Neural cell (in vitro differentiated cells): ENCODE results near the gene EIF2B2. TPM values are rescaled to one million over a fixed set of nuclear protein-coding genes. Genes with fewer than 3 reads are reported as not detected.

Experiments
- H2AFZ ChIP-seq: fragments of 200-600, 300-800 bp; sonication (generic), shearing (Covaris generic); 2 replicates; pipeline ENCODE4 v1.6.0; 2014; ENCODE audit warnings: low read depth, mild to moderate bottlenecking, antibody characterized with exemption, low read length, moderate library complexity
- H3F3A ChIP-seq: fragments of 200-600 bp; shearing (Covaris generic); 2 replicates; pipeline ENCODE4 v1.6.1; 2016; ENCODE audit warnings: mild to moderate bottlenecking, moderate library complexity, mixed read lengths, antibody characterized with exemption, low read length; ENCODE audit not compliant: insufficient read depth, poor library complexity, severe bottlenecking
- H3K27ac ChIP-seq: fragments of 200-600, 300-800 bp; sonication (generic), shearing (Covaris generic); 2 replicates; pipeline ENCODE4 v1.5.1; 2014; ENCODE audit warnings: mild to moderate bottlenecking, low read length, moderate library complexity
- H3K27me3 ChIP-seq: fragments of 300-800, 200-600 bp; sonication (generic), shearing (Covaris generic); 2 replicates; pipeline ENCODE4 v1.6.0; 2014; ENCODE audit warnings: mild to moderate bottlenecking, low read depth, low read length, moderate library complexity; ENCODE audit not compliant: insufficient read depth
- H3K36me3 ChIP-seq: fragments of 300-800, 200-600 bp; sonication (generic), shearing (Covaris generic); 2 replicates; pipeline ENCODE4 v1.5.1; 2014; ENCODE audit warnings: mild to moderate bottlenecking, antibody characterized with exemption, low read length, moderate library complexity; ENCODE audit not compliant: insufficient read depth
- H3K4me2 ChIP-seq: fragments of 300-800, 200-600 bp; sonication (generic), shearing (Covaris generic); 2 replicates; pipeline ENCODE4 v1.6.0; 2014; ENCODE audit warnings: mild to moderate bottlenecking, low read length
- H3K4me3 ChIP-seq: fragments of 300-800, 200-600 bp; sonication (generic), shearing (Covaris generic); 2 replicates; pipeline ENCODE4 v1.5.1; 2014; ENCODE audit warnings: mild to moderate bottlenecking, low read length, moderate library complexity
- H3K79me2 ChIP-seq: fragments of 200-600 bp; shearing (Covaris generic); replicated peaks from 2 replicates; pipeline ENCODE4 v1.6.0; 2014; ENCODE audit warnings: mild to moderate bottlenecking, low read length, moderate library complexity; ENCODE audit not compliant: insufficient read depth
- H3K9ac ChIP-seq: fragments of 300-800, 200-600 bp; sonication (generic), shearing (Covaris generic); 2 replicates; pipeline ENCODE4 v1.6.1; 2016; ENCODE audit warnings: mild to moderate bottlenecking, low read length, mixed read lengths
- H3K9me2 ChIP-seq: fragments of 200-600 bp; shearing (Covaris generic); 2 replicates; pipeline ENCODE4 v1.6.1; 2016; ENCODE audit warnings: mild to moderate bottlenecking, low read length, mixed read lengths; ENCODE audit not compliant: insufficient read depth
- H3K9me3 ChIP-seq: fragments of 200-600, 300-800 bp; sonication (generic), shearing (Covaris generic); 2 replicates; pipeline ENCODE4 v1.6.1; 2016; ENCODE audit warnings: mild to moderate bottlenecking, mixed run types, low read length, moderate library complexity, mixed read lengths
- H4K20me1 ChIP-seq: fragments of 200-600 bp; shearing (Covaris generic); 2 replicates; pipeline ENCODE4 v1.6.1; 2016; ENCODE audit warnings: mild to moderate bottlenecking, mixed run types; ENCODE audit not compliant: insufficient read depth
- CTCF ChIP-seq: fragments of 450-650 bp; IDR thresholded peaks from 2 replicates; pipeline ENCODE4 v1.5.1; 2014; ENCODE audit warnings: antibody characterized with exemption, mild to moderate bottlenecking, moderate library complexity; ENCODE audit not compliant: poor library complexity, severe bottlenecking
- EP300 ChIP-seq: fragments of 450-650 bp; conservative IDR thresholded peaks from 2 replicates; pipeline ENCODE4 v1.6.1; 2014; ENCODE audit warnings: antibody characterized with exemption, mild to moderate bottlenecking, moderate library complexity; ENCODE audit not compliant: poor library complexity, severe bottlenecking
- EZH2 ChIP-seq: fragments of 200-600, 300-800 bp; shearing (Covaris generic), sonication (generic); IDR thresholded peaks from 2 replicates; pipeline ENCODE4 v1.6.1; 2014; ENCODE audit warnings: antibody characterized with exemption, low read length, borderline replicate concordance, mild to moderate bottlenecking; ENCODE audit not compliant: insufficient read depth, poor library complexity, severe bottlenecking
- MXI1 ChIP-seq: fragments of 450-650 bp; conservative IDR thresholded peaks from 2 replicates; pipeline ENCODE4 v1.6.1; 2014; ENCODE audit warnings: antibody characterized with exemption, mild to moderate bottlenecking; ENCODE audit not compliant: poor library complexity, severe bottlenecking
- POLR2AphosphoS5 ChIP-seq: IDR thresholded peaks from 2 replicates; pipeline ENCODE4 v1.6.1; 2012
- RAD21 ChIP-seq: fragments of 450-650 bp; conservative IDR thresholded peaks from 2 replicates; pipeline ENCODE4 v1.6.1; 2014; ENCODE audit warnings: antibody characterized with exemption, mild to moderate bottlenecking, moderate library complexity
- REST ChIP-seq: IDR thresholded peaks from 2 replicates; pipeline ENCODE4 v1.6.1; 2012; ENCODE audit warnings: borderline replicate concordance
- SMC3 ChIP-seq: fragments of 450-650 bp; conservative IDR thresholded peaks from 2 replicates; pipeline ENCODE4 v1.6.1; 2014; ENCODE audit warnings: antibody characterized with exemption, mild to moderate bottlenecking, moderate library complexity; ENCODE audit not compliant: poor library complexity
- TAF1 ChIP-seq: IDR thresholded peaks from 2 replicates; pipeline ENCODE4 v1.6.1; 2012; ENCODE audit warnings: low read depth
- polyA plus RNA-seq: library from polyadenylated mRNA; depleted of rRNA; stranded (reverse); fragments of >200 nt; gene quantifications from 2 replicates; pipeline ENCODE4 v1.2.3, GENCODE V29; 2014

The EIF2B2 gene
- polyA plus RNA-seq, 1 donor from 2014 or later = 43.1 TPM

GRCh38 chr14:74985806-74986205, 16.9 kb upstream of the EIF2B2 start:
- Histone ChIP-seq H3K4me2 (no peak overlapping the region), H3K4me3 (no peak overlapping the region), H3K9me3 (no peaks in the 10 kb centered on the region), H4K20me1 (no peaks in the 10 kb centered on the region), H3K36me3 (no peaks in the 10 kb centered on the region), H3K27ac (no peak overlapping the region), H3K9me2 (no peaks in the 10 kb centered on the region), H2AFZ (no peak overlapping the region), H3K79me2 (no peaks in the 10 kb centered on the region), H3K27me3 (no peaks in the 10 kb centered on the region), H3F3A (no peaks in the 10 kb centered on the region), H3K9ac (no peak overlapping the region)
- TF ChIP-seq RAD21 = no peak
- TF ChIP-seq TAF1 = no peak
- TF ChIP-seq EZH2 = no peak

GRCh38 chr14:74988131-74988530, 14.6 kb upstream of the EIF2B2 start:
- no peak overlapping the region for H2AFZ ChIP-seq
- no peaks in the 10 kb centered on the region for H3K36me3 ChIP-seq
- no peaks in the 10 kb centered on the region for H3K27me3 ChIP-seq
- no peaks in the 10 kb centered on the region for H4K20me1 ChIP-seq
- no peaks in the 10 kb centered on the region for H3K79me2 ChIP-seq
- no peaks in the 10 kb centered on the region for H3K9me3 ChIP-seq
- H3K27ac ChIP-seq = no peak overlapping the region
- no peaks in the 10 kb centered on the region for H3F3A ChIP-seq
- no peak overlapping the region for H3K9ac ChIP-seq
- TF ChIP-seq SMC3 = no peak
- no peak for TF ChIP-seq EP300
- no peak for TF ChIP-seq RAD21
- TF ChIP-seq EZH2 = no peak
- TF ChIP-seq TAF1 = no peak
- no peak for TF ChIP-seq REST
- TF ChIP-seq POLR2AphosphoS5 = no peak
- no peak for TF ChIP-seq MXI1
- TF ChIP-seq CTCF = no peak
- no peak overlapping the region for H3K4me3 ChIP-seq
- no peaks in the 10 kb centered on the region for H3K9me2 ChIP-seq
- no peak overlapping the region for H3K4me2 ChIP-seq

- no peaks in the 10 kb centered on the region for H4K20me1 ChIP-seq
- no peaks in the 10 kb centered on the region for H3K9me2 ChIP-seq
- no peaks in the 10 kb centered on the region for H3F3A ChIP-seq
- no peaks in the 10 kb centered on the region for H3K36me3 ChIP-seq
- H3K9me3 ChIP-seq = no peaks in the 10 kb centered on the region
- no peak overlapping the region for H3K4me2 ChIP-seq
- no peak overlapping the region for H3K4me3 ChIP-seq
- H3K9ac ChIP-seq = no peak overlapping the region
- H3K27me3 ChIP-seq = no peaks in the 10 kb centered on the region
- no peak for TF ChIP-seq REST
- TF ChIP-seq SMC3 = no peak
- TF ChIP-seq RAD21 = no peak
- no peak for TF ChIP-seq POLR2AphosphoS5
- no peak for TF ChIP-seq MXI1
- TF ChIP-seq EZH2 = no peak
- no peak for TF ChIP-seq CTCF
- TF ChIP-seq TAF1 = no peak
- no peak for TF ChIP-seq EP300
- H3K27ac ChIP-seq = no peak overlapping the region
- no peaks in the 10 kb centered on the region for H3K79me2 ChIP-seq
- no peak overlapping the region for H2AFZ ChIP-seq
Observed at GRCh38 chr14:74988993-74989392, 13.7 kb upstream of the EIF2B2 start.
